Measurements from ENCODE around the gene CDC42. TPM values are rescaled to one million over a fixed set of nuclear protein-coding genes. Genes with fewer than 3 reads are reported as not detected.

CDC42 gene
- total and polyA plus RNA-seq, 10 of the 15 experiments (the other 5 are each of a cell fraction or from before 2014, with no cell fraction given), result 184 to 479 (median 326) TPM

DNA sequence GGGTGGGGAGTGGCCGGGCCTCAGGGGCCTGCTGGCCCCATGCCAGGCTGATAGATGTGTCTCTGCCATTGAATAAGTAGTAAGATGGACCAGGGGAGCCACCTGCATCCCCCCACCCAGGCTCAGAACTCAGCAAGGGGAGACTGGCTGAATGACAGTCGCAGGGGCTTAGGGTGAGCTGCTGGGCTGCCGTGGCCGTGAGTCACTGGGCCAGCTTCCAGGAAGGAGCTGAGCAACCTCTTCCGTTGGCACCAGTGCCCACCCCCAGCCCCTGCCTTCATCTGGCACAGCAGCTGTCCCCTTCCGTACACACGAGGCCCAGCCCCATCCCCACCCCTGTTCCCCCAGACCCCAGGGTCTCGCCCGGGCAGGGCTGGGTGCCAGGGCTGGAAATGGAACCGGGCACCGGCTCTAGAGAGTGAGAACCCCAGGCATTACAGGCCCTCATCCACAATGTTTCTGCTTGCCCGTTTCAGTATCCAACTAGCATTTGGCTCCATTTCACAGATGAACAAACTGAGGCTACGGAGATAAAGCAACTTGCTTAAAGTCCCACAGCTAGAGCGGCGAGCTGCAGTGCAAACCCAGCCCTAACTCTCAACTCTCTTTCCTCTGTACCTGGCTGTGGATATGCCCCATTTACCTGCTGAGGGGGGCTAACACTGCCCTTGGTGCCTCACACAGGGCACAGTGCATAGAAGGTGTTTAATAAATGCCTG is 80.2 kb downstream of the CDC42 start:
- no peaks in the 10 kb centered on the region for H3K27me3 ChIP-seq (replicated peaks in 1 of 2; ENCODE audit: control insufficient read depth in 2 of 2, insufficient read depth in 2 of 2, low read length in 1 of 2)
- H2AFZ ChIP-seq (ENCODE audit: control insufficient read depth, low read depth, low read length), result no peak overlapping the region
- H3K9me3 ChIP-seq (replicated peaks; ENCODE audit: control insufficient read depth, insufficient read depth, low read length), result no peaks in the 10 kb centered on the region
- no peak overlapping the region for H3K27ac ChIP-seq (ENCODE audit: control insufficient read depth, insufficient read depth)
- no peaks in the 10 kb centered on the region for H4K20me1 ChIP-seq (ENCODE audit: control insufficient read depth, insufficient read depth)
- H3K9ac ChIP-seq (ENCODE audit: control insufficient read depth, insufficient read depth, low read length), result no peak overlapping the region
- intact Hi-C loops (cut with micrococcal nuclease; ENCODE audit: unreplicated experiment), result loop anchor here (1.0 to 5.0 kb wide), 4 partner anchors 144 to 510 kb away; partner anchors contain the start of gene C1QC
- H3K4me1 ChIP-seq (ENCODE audit: control insufficient read depth, insufficient read depth, low read length), result no peaks in the 10 kb centered on the region
- CTCF ChIA-PET, result interaction anchor here (0.7 to 7.1 kb wide), 7 partner anchors 11 to 284 kb away, joined by 3 to 56 read pairs (median 3); no protein-coding TSS in a partner anchor
- FAIRE-seq, result no peak
- H3K79me2 ChIP-seq (ENCODE audit: control insufficient read depth, insufficient read depth, low read length), result no peaks in the 10 kb centered on the region
- TF ChIP-seq, protein P1, sequence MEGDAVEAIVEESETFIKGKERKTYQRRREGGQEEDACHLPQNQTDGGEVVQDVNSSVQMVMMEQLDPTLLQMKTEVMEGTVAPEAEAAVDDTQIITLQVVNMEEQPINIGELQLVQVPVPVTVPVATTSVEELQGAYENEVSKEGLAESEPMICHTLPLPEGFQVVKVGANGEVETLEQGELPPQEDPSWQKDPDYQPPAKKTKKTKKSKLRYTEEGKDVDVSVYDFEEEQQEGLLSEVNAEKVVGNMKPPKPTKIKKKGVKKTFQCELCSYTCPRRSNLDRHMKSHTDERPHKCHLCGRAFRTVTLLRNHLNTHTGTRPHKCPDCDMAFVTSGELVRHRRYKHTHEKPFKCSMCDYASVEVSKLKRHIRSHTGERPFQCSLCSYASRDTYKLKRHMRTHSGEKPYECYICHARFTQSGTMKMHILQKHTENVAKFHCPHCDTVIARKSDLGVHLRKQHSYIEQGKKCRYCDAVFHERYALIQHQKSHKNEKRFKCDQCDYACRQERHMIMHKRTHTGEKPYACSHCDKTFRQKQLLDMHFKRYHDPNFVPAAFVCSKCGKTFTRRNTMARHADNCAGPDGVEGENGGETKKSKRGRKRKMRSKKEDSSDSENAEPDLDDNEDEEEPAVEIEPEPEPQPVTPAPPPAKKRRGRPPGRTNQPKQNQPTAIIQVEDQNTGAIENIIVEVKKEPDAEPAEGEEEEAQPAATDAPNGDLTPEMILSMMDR (IDR thresholded peaks at IDR 0.05 in 2 of 3, conservative IDR thresholded peaks at IDR 0.05 in 1 of 3; ENCODE audit: control insufficient read depth in 2 of 3, extremely low read depth in 1 of 3, insufficient read depth in 1 of 3, low read depth in 3 of 3, low read length in 3 of 3), result no peak
- TF ChIP-seq, protein P2, sequence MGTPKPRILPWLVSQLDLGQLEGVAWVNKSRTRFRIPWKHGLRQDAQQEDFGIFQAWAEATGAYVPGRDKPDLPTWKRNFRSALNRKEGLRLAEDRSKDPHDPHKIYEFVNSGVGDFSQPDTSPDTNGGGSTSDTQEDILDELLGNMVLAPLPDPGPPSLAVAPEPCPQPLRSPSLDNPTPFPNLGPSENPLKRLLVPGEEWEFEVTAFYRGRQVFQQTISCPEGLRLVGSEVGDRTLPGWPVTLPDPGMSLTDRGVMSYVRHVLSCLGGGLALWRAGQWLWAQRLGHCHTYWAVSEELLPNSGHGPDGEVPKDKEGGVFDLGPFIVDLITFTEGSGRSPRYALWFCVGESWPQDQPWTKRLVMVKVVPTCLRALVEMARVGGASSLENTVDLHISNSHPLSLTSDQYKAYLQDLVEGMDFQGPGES (IDR thresholded peaks at IDR 0.05), result no peak
- TF ChIP-seq LARP7 (IDR thresholded peaks at IDR 0.05), result no peak
- no peak for TF ChIP-seq PML (IDR thresholded peaks at IDR 0.05; ENCODE audit: low read length)
- TF ChIP-seq POLR2A (IDR thresholded peaks at IDR 0.05; ENCODE audit: low read depth, low read length), result no peak
- TF ChIP-seq, protein P3, sequence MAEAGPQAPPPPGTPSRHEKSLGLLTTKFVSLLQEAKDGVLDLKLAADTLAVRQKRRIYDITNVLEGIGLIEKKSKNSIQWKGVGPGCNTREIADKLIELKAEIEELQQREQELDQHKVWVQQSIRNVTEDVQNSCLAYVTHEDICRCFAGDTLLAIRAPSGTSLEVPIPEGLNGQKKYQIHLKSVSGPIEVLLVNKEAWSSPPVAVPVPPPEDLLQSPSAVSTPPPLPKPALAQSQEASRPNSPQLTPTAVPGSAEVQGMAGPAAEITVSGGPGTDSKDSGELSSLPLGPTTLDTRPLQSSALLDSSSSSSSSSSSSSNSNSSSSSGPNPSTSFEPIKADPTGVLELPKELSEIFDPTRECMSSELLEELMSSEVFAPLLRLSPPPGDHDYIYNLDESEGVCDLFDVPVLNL (IDR thresholded peaks at IDR 0.05; ENCODE audit: low read depth, low read length), result no peak
- TF ChIP-seq SP1 (IDR thresholded peaks at IDR 0.05; ENCODE audit: low read depth, low read length), result no peak
- TF ChIP-seq RCOR1 (conservative IDR thresholded peaks at IDR 0.05; ENCODE audit: low read depth, low read length), result no peak
- no peak for TF ChIP-seq CREM (IDR thresholded peaks at IDR 0.05; ENCODE audit: low read depth)
- no peak for TF ChIP-seq YY1 (IDR thresholded peaks at IDR 0.05; ENCODE audit: low read depth, low read length)
- TF ChIP-seq, protein P4, sequence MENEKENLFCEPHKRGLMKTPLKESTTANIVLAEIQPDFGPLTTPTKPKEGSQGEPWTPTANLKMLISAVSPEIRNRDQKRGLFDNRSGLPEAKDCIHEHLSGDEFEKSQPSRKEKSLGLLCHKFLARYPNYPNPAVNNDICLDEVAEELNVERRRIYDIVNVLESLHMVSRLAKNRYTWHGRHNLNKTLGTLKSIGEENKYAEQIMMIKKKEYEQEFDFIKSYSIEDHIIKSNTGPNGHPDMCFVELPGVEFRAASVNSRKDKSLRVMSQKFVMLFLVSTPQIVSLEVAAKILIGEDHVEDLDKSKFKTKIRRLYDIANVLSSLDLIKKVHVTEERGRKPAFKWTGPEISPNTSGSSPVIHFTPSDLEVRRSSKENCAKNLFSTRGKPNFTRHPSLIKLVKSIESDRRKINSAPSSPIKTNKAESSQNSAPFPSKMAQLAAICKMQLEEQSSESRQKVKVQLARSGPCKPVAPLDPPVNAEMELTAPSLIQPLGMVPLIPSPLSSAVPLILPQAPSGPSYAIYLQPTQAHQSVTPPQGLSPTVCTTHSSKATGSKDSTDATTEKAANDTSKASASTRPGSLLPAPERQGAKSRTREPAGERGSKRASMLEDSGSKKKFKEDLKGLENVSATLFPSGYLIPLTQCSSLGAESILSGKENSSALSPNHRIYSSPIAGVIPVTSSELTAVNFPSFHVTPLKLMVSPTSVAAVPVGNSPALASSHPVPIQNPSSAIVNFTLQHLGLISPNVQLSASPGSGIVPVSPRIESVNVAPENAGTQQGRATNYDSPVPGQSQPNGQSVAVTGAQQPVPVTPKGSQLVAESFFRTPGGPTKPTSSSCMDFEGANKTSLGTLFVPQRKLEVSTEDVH (IDR thresholded peaks at IDR 0.05; ENCODE audit: low read depth, partially characterized antibody), result no peak
- TF ChIP-seq CHD1 (IDR thresholded peaks at IDR 0.05; ENCODE audit: low read depth, low read length), result no peak
- TF ChIP-seq, protein P5, sequence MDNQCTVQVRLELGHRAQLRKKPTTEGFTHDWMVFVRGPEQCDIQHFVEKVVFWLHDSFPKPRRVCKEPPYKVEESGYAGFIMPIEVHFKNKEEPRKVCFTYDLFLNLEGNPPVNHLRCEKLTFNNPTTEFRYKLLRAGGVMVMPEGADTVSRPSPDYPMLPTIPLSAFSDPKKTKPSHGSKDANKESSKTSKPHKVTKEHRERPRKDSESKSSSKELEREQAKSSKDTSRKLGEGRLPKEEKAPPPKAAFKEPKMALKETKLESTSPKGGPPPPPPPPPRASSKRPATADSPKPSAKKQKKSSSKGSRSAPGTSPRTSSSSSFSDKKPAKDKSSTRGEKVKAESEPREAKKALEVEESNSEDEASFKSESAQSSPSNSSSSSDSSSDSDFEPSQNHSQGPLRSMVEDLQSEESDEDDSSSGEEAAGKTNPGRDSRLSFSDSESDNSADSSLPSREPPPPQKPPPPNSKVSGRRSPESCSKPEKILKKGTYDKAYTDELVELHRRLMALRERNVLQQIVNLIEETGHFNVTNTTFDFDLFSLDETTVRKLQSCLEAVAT (IDR thresholded peaks at IDR 0.05), result no peak
- no peak for DNase-seq (ENCODE audit: low read depth, low spot score)
- SMC1A ChIA-PET (ENCODE audit: uncharacterized antibody, unreplicated experiment), result no interaction called here
- POLR2A ChIA-PET, result no interaction called here
- WGBS (ENCODE audit: insufficient coverage, insufficient replicate concordance, low lambda C conversion rate, missing lambda C conversion rate), result 45% methylated on average over 13 of the region's 15 CpGs
- in situ Hi-C loops (cut with MboI), result loop anchor here (5.0 kb wide), 3 partner anchors 145 to 515 kb away; no protein-coding TSS in a partner anchor
- no peak overlapping the region for H3K4me2 ChIP-seq (ENCODE audit: control insufficient read depth, insufficient read depth)
- H3K36me3 ChIP-seq (ENCODE audit: control insufficient read depth in 2 of 2, insufficient read depth in 2 of 2, low read length in 1 of 2), result no peaks in the 10 kb centered on the region
- no TSS peak for BruUV-seq (replicated peaks)
- ATAC-seq, result no peak
- RAD21 ChIA-PET (ENCODE audit: unreplicated experiment), result interaction anchor here (1.0 to 6.5 kb wide), 3 partner anchors 11 to 282 kb away, joined by 3 to 49 read pairs (median 5); no protein-coding TSS in a partner anchor
- H3K4me3 ChIP-seq, result no peak overlapping the region

Data from GM12878 (cell line).